Activated CD8-positive, alpha-beta memory T cell treated with anti-CD3 and anti-CD28 coated beads for 4 hours (primary cell): ENCODE results near the gene TMOD1.

Experiments used
- DNase-seq, 2 donors: peaks; one replicate each; pipeline ENCODE4 v3.0.0-alpha.2; 2020; ENCODE audit warnings: low read depth in 2 of 2

Gene TMOD1

GRCh38 chr9:97633859-97634490, 132.5 kb downstream of the TMOD1 start:
- DNase-seq, result no peak

GRCh38 chr9:97635026-97635425, 133.6 kb downstream of the TMOD1 start:
- DNase-seq, result no peak

DNA sequence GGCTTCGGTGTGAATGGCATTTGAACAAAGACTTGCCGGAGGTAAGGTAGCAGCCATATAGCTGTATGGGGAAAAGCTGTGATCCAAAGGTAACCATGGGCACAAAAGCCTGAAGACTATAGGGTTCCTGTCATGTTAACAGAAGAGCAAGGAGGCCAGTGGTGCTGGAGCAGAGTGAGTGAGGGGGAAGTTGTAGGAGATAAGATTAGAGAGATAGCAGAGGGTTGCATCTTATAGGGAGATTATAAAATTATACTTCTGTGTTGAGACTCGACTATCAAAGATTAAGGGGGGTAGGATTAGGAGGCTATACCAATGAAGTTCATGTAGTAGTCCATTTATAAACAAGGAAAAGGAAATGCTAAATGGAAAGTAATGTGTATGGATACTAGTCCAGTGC, 135.4 kb downstream of the TMOD1 start:
- no peak for DNase-seq

- DNase-seq, result no peak
Measured at GRCh38 chr9:97638666-97639065, 137.2 kb downstream of the TMOD1 start.

DNA sequence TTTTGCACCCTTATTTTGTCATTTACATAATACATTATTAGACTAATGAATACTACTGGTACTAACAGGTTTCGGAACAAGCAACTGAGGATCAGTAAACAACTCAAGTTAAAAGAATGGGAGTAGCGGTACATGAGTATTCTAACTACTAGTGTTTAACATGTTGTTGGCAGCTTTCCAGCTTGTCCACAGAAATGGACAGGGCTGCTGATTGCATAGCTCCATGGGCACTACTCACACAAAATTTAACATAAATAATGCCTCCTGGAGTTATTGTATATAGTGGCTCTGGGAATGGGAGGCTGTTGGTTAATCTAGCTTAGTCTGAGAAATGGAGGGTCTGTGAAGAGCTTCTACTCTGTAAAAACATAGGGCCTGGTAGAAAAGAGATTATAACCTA, 138.9 kb downstream of the TMOD1 start:
- no peak for DNase-seq

DNA sequence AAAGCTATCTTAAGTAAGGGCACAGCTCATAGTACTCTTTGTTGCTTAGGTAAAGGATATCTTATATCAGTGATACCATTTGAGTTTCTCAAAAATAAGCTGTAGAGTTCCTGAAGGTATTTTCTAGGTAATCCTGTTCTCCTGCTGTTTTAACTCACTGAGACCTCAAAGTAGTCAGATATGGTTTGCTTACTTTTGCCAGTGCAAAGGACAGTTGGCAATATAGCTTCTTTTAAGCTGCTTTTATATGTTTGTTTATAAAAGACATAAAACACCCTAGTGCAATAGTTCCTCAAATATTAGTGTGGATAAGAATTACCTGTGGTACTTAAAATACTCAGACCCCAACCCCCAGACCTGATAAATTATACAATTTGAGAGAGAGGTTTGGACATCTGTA, 144.3 kb downstream of the TMOD1 start:
- no peak for DNase-seq

- DNase-seq, result no peak
Measured at GRCh38 chr9:97647996-97648395, 146.5 kb downstream of the TMOD1 start.
